HUES48 (cell line): ENCODE measurements around the gene UBE3D.

Experiments
- H3K27ac ChIP-seq: one replicate; pipeline ENCODE4 v1.7.0; 2013; ENCODE audit warnings: low read depth, low read length, inconsistent platforms
- H3K27me3 ChIP-seq: 2 replicates; pipeline ENCODE4 v1.6.1; 2013; ENCODE audit warnings: mild to moderate bottlenecking, low read length; ENCODE audit not compliant: control insufficient read depth, insufficient read depth
- H3K36me3 ChIP-seq: 2 replicates; pipeline ENCODE4 v1.6.1; 2013; ENCODE audit warnings: low read length; ENCODE audit not compliant: control insufficient read depth, insufficient read depth
- H3K4me1 ChIP-seq: 2 replicates; pipeline ENCODE4 v1.6.1; 2013; ENCODE audit warnings: mild to moderate bottlenecking, low read length; ENCODE audit not compliant: control insufficient read depth, insufficient read depth
- H3K4me3 ChIP-seq: 2 replicates; pipeline ENCODE4 v1.5.1; 2013; ENCODE audit warnings: mild to moderate bottlenecking, low read depth, low read length
- H3K9ac ChIP-seq: 2 replicates; pipeline ENCODE4 v1.6.1; 2013; ENCODE audit warnings: mild to moderate bottlenecking, low read depth, low read length, moderate library complexity
- H3K9me3 ChIP-seq: 2 replicates; pipeline ENCODE4 v1.6.1; 2013; ENCODE audit warnings: low read length; ENCODE audit not compliant: control insufficient read depth, insufficient read depth

Gene UBE3D

GRCh38 chr6:82842721-82843120 is 222.9 kb downstream of the UBE3D start:
- no peaks in the 10 kb centered on the region for H3K4me1 ChIP-seq
- H3K27me3 ChIP-seq = no peaks in the 10 kb centered on the region
- H3K27ac ChIP-seq = no peak overlapping the region
- no peak overlapping the region for H3K4me3 ChIP-seq
- H3K9ac ChIP-seq = no peak overlapping the region
- H3K36me3 ChIP-seq = no peaks in the 10 kb centered on the region
- no peaks in the 10 kb centered on the region for H3K9me3 ChIP-seq
